Endothelial cell of umbilical vein (primary cell): ENCODE results near the gene STAB2. TPM values are rescaled to one million over a fixed set of nuclear protein-coding genes. Genes with fewer than 3 reads are reported as not detected.

Experiments used
- BruUV-seq: library from RNA; stranded (reverse); fragments of 400-500 nt; replicated peaks from 2 replicates; lab custom pipeline; 2021; lab: Mats Ljungman, UMichigan
- CTCF ChIA-PET: fragments of 300-600, 350-600 bp; sonication (Branson Sonifier 250); formaldehyde crosslinking; loops from one replicate; lab custom pipeline; 2021; ENCODE audit warnings: antibody characterized with exemption, inconsistent platforms; lab: Charles Lee
- POLR2A ChIA-PET: fragments of 300-600, 350-600 bp; sonication (Branson Sonifier 250); formaldehyde crosslinking; loops from one replicate; lab custom pipeline; 2021; ENCODE audit warnings: antibody characterized with exemption, inconsistent platforms; lab: Charles Lee
- DNase-seq: peaks from one replicate; pipeline ENCODE4 v3.0.0-alpha.2; 2011; ENCODE audit warnings: low read depth, low spot score
- FAIRE-seq: peaks from 2 replicates; lab custom pipeline; 2011; peaks lifted over from hg19 to GRCh38; lab: Jason Lieb, UNC
- H2AFZ ChIP-seq: 2 replicates; pipeline ENCODE4 v1.6.0; 2012; ENCODE audit warnings: low read depth, low read length, control low read depth, inconsistent platforms
- H3K27ac ChIP-seq: 2 replicates; pipeline ENCODE4 v1.5.1; 2011; ENCODE audit warnings: low read depth, mild to moderate bottlenecking, control low read depth, low read length, moderate library complexity; ENCODE audit not compliant: insufficient read depth
- H3K27me3 ChIP-seq, 2 experiments: 2 replicates each; pipeline versions ENCODE4 v1.6.0 to v1.6.1; 2011; ENCODE audit warnings: low read length in 2 of 2, mixed read lengths in 1 of 2; ENCODE audit not compliant: control insufficient read depth in 2 of 2, insufficient read depth in 2 of 2
- H3K36me3 ChIP-seq, 2 experiments: 2 replicates in 1 of 2; 3 replicates in 1 of 2; pipeline ENCODE4 v1.5.1; 2011; ENCODE audit warnings: low read length in 2 of 2, mild to moderate bottlenecking in 1 of 2, moderate library complexity in 1 of 2; ENCODE audit not compliant: control insufficient read depth in 2 of 2, insufficient read depth in 2 of 2; ENCODE audit errors: extremely low read depth in 1 of 2
- H3K4me1 ChIP-seq: 3 replicates; pipeline ENCODE4 v1.5.1; 2011; ENCODE audit warnings: mild to moderate bottlenecking, low read length; ENCODE audit not compliant: control insufficient read depth, insufficient read depth; ENCODE audit errors: extremely low read depth
- H3K4me2 ChIP-seq: 2 replicates; pipeline ENCODE4 v1.6.1; 2011; ENCODE audit warnings: low read length, control low read depth, mixed read lengths; ENCODE audit not compliant: insufficient read depth
- H3K4me3 ChIP-seq, 3 experiments: fragments of 200-600 bp in 1 of 3; sonication (generic), shearing (Covaris generic) in 1 of 3; replicated peaks in 1 of 3; 2 replicates each; pipeline ENCODE4 v1.5.1; 2011 to 2016; ENCODE audit warnings: control low read depth in 3 of 3, low read length in 3 of 3, mild to moderate bottlenecking in 2 of 3, inconsistent platforms in 1 of 3, low read depth in 1 of 3, moderate library complexity in 1 of 3; ENCODE audit not compliant: insufficient read depth in 1 of 3
- H3K79me2 ChIP-seq: 2 replicates; pipeline ENCODE4 v1.6.0; 2012; ENCODE audit warnings: low read length, inconsistent platforms; ENCODE audit not compliant: control insufficient read depth, insufficient read depth
- H3K9ac ChIP-seq: replicated peaks from 2 replicates; pipeline ENCODE3; 2011; ENCODE audit warnings: low read length, control low read depth; ENCODE audit not compliant: insufficient read depth; ENCODE audit errors: extremely low read depth
- H3K9me1 ChIP-seq: replicated peaks from 3 replicates; pipeline ENCODE4 v1.6.0; 2011; ENCODE audit warnings: mild to moderate bottlenecking, low read length; ENCODE audit not compliant: control insufficient read depth, insufficient read depth; ENCODE audit errors: extremely low read depth
- H3K9me3 ChIP-seq: replicated peaks from 2 replicates; pipeline ENCODE4 v1.5.1; 2012; ENCODE audit warnings: low read length, inconsistent platforms; ENCODE audit not compliant: control insufficient read depth, insufficient read depth
- H4K20me1 ChIP-seq: replicated peaks from 2 replicates; pipeline ENCODE3; 2011; ENCODE audit warnings: mild to moderate bottlenecking, low read length; ENCODE audit not compliant: control insufficient read depth, insufficient read depth; ENCODE audit errors: extremely low read depth
- EZH2 ChIP-seq: IDR thresholded peaks from 2 replicates; pipeline ENCODE4 v1.6.1; 2012; ENCODE audit warnings: borderline replicate concordance, low read depth, mild to moderate bottlenecking, moderate library complexity, low read length, inconsistent platforms; ENCODE audit not compliant: severe bottlenecking
- FOS ChIP-seq: IDR thresholded peaks from 2 replicates; pipeline ENCODE4 v1.6.1; 2011; ENCODE audit warnings: mild to moderate bottlenecking, low read length, moderate library complexity, borderline replicate concordance; ENCODE audit not compliant: insufficient read depth
- GATA2 ChIP-seq: IDR thresholded peaks from 2 replicates; pipeline ENCODE4 v1.7.0; 2011; ENCODE audit warnings: low read depth, mild to moderate bottlenecking, moderate library complexity, mixed read lengths, low read length; ENCODE audit not compliant: insufficient read length, insufficient read depth
- JUN ChIP-seq: IDR thresholded peaks from 2 replicates; pipeline ENCODE4 v1.6.1; 2011; ENCODE audit warnings: borderline replicate concordance, low read depth; ENCODE audit not compliant: insufficient read length, insufficient read depth
- MYC ChIP-seq: IDR thresholded peaks from one replicate; pipeline ENCODE4 v1.6.1; 2011; ENCODE audit warnings: mild to moderate bottlenecking, low read depth, low read length
- POLR2A ChIP-seq: IDR thresholded peaks from 2 replicates; pipeline ENCODE4 v1.6.1; 2012; ENCODE audit warnings: low read depth, mild to moderate bottlenecking, control low read depth, low read length
- POLR2AphosphoS5 ChIP-seq: IDR thresholded peaks from 2 replicates; pipeline ENCODE4 v1.6.1; 2012; ENCODE audit warnings: low read depth, mild to moderate bottlenecking, control low read depth, low read length, moderate library complexity; ENCODE audit not compliant: insufficient read depth
- dilution Hi-C: fragments of 300-500 bp; cut with MboI; formaldehyde crosslinking; loops from one replicate; pipeline ENCODE4 v1.15.0; 2019; ENCODE audit warnings: low sequenced_read_pairs; ENCODE audit not compliant: extremely low pct_ligation_motif_present
- intact Hi-C: fragments of 100-400 bp; cut with micrococcal nuclease; formaldehyde crosslinking; loops from one replicate; pipeline ENCODE4 v1.10.0; 2022
- polyA plus RNA-seq, 4 experiments: library from polyadenylated mRNA; depleted of rRNA in 3 of 4; stranded (reverse) in 3 of 4; unstranded in 1 of 4; fragments of >200 nt; gene quantifications; 2 replicates each; pipeline versions ENCODE4 v1.2.1 to v1.2.3, GENCODE V29; 2011 to 2012; ENCODE audit warnings: missing spikeins in 1 of 4
- total RNA-seq: library from RNA; stranded (reverse); gene quantifications from 2 replicates; pipeline ENCODE4 v1.2.3, GENCODE V29; 2021
- TF ChIP-seq, protein P1 (sequence below), 2 donors: IDR thresholded peaks; 1 replicate in 1 of 2; 2 replicates in 1 of 2; pipeline ENCODE4 v1.5.1; 2011; ENCODE audit warnings: low read length in 2 of 2, mild to moderate bottlenecking in 2 of 2, moderate library complexity in 2 of 2, control low read depth in 1 of 2, inconsistent platforms in 1 of 2, low read depth in 1 of 2; ENCODE audit not compliant: insufficient read depth in 1 of 2; ENCODE audit errors: extremely low read depth in 1 of 2
- TF ChIP-seq, protein P2 (sequence below): IDR thresholded peaks from 2 replicates; pipeline ENCODE4 v1.6.1; 2011; ENCODE audit not compliant: insufficient read depth, insufficient read length

The STAB2 gene
- total and polyA plus RNA-seq, 2 donors (not counting 3 experiments of a cell fraction or from before 2014, with no cell fraction given) = 0.01 TPM; not detected in 1

DNA sequence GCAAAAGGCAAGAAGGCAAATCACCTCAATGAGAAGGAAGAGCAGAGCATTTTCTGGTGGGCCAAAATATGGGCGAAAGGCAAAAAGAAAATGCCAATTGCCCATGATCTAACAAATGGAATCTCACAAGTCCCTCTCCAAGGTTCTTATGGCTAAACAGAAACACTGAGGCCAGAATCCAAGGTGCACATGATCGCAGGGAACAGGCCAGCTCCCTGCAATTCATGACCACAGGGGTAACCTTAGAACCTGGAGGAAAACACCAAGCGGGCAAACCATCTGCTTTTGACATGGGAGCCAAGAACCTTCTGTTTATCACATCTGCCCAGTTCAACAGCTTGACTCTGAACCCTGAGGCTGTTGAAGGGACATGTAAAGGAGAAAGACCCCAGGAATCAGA, 193.9 kb downstream of the STAB2 start:
- POLR2A ChIA-PET = no interaction called here
- Histone ChIP-seq H3K27me3 (no peaks in the 10 kb centered on the region), H3K27ac (no peak overlapping the region), H3K4me3 (no peak overlapping the region), H3K79me2 (no peaks in the 10 kb centered on the region), H3K4me1 (no peaks in the 10 kb centered on the region), H3K36me3 (no peaks in the 10 kb centered on the region), H3K4me2 (no peak overlapping the region), H3K9ac (no peak overlapping the region), H2AFZ (no peak overlapping the region), H3K9me3 (no peaks in the 10 kb centered on the region), H3K9me1 (no peaks in the 10 kb centered on the region), H4K20me1 (no peaks in the 10 kb centered on the region)
- BruUV-seq = no TSS peak
- CTCF ChIA-PET = interaction anchor here (2.1 to 2.3 kb wide), 2 partner anchors 10 to 14 kb away, joined by 4 to 12 read pairs; no protein-coding TSS in a partner anchor
- no peak for DNase-seq
- FAIRE-seq = no peak
- intact Hi-C loops = loop anchor here (5.0 kb wide), 1 partner anchor 76 kb away; no protein-coding TSS in a partner anchor
- TF ChIP-seq FOS (no peak), POLR2AphosphoS5 (no peak), GATA2 (no peak), JUN (no peak), POLR2A (no peak), MYC (no peak), EZH2 (no peak)
- TF ChIP-seq, protein P1, sequence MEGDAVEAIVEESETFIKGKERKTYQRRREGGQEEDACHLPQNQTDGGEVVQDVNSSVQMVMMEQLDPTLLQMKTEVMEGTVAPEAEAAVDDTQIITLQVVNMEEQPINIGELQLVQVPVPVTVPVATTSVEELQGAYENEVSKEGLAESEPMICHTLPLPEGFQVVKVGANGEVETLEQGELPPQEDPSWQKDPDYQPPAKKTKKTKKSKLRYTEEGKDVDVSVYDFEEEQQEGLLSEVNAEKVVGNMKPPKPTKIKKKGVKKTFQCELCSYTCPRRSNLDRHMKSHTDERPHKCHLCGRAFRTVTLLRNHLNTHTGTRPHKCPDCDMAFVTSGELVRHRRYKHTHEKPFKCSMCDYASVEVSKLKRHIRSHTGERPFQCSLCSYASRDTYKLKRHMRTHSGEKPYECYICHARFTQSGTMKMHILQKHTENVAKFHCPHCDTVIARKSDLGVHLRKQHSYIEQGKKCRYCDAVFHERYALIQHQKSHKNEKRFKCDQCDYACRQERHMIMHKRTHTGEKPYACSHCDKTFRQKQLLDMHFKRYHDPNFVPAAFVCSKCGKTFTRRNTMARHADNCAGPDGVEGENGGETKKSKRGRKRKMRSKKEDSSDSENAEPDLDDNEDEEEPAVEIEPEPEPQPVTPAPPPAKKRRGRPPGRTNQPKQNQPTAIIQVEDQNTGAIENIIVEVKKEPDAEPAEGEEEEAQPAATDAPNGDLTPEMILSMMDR (IDR thresholded peaks at IDR 0.05; ENCODE audit: extremely low read depth in 1 of 2, insufficient read depth in 1 of 2, low read depth in 1 of 2, low read length in 2 of 2) = no peak
- TF ChIP-seq, protein P2, sequence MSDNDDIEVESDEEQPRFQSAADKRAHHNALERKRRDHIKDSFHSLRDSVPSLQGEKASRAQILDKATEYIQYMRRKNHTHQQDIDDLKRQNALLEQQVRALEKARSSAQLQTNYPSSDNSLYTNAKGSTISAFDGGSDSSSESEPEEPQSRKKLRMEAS = no peak
- dilution Hi-C loops = no loop called here
